ENCODE measurements around the gene POLH. TPM values are rescaled to one million over a fixed set of nuclear protein-coding genes. Genes with fewer than 3 reads are reported as not detected.
"Not testable (repeated sequence)": the region's sequence is repeated elsewhere in the genome, so short reads cannot be mapped to it uniquely, and the experiment has no call there.

The POLH gene
- total RNA-seq, 2 experiments from 2014 or later, result 67.3 to 93.5 TPM

- H3K36me3 ChIP-seq (ENCODE audit: insufficient read depth, low read length), result peaks cover 83% of the 10 kb centered on the region
- ChIA-PET CTCF (ENCODE audit: unreplicated experiment) (interaction anchor here (0.6 kb wide), 1 partner anchor 129 kb away, joined by 3 read pairs; no protein-coding TSS in a partner anchor), POLR2A (interaction anchor here (0.6 kb wide), 1 partner anchor 39 kb away, joined by 3 read pairs; no protein-coding TSS in a partner anchor)
- no peak for DNase-seq (ENCODE audit: low spot score)
- no peak overlapping the region for H3K4me2 ChIP-seq (ENCODE audit: low read length)
- no peaks in the 10 kb centered on the region for H3K4me1 ChIP-seq (ENCODE audit: insufficient read depth, low read length, poor library complexity, severe bottlenecking)
- no peak overlapping the region for H3K4me3 ChIP-seq (ENCODE audit: low read depth, low read length, poor library complexity, severe bottlenecking)
- no peak overlapping the region for H2AFZ ChIP-seq (ENCODE audit: low read length)
- BruUV-seq (replicated peaks), result no TSS peak
- H3K79me2 ChIP-seq (ENCODE audit: insufficient read depth, low read depth, low read length), result peaks cover 22% of the 10 kb centered on the region
- TF ChIP-seq EZH2phosphoT487 (IDR thresholded peaks at IDR 0.05; ENCODE audit: borderline replicate concordance, low read depth, low read length) (no peak), CTCF (conservative IDR thresholded peaks at IDR 0.05; ENCODE audit: low read length) (no peak)
- H3K9me2 ChIP-seq (ENCODE audit: insufficient read depth, low read length), result no peaks in the 10 kb centered on the region
- H4K20me1 ChIP-seq (ENCODE audit: insufficient read depth, low read length), result 0 out of 2 replicates have a peak, but pooled peaks cover 5% of the 10 kb centered on the region
- H3K9me3 ChIP-seq (ENCODE audit: low read length), result no peaks in the 10 kb centered on the region
- H3K27ac ChIP-seq (ENCODE audit: low read depth, low read length, poor library complexity, severe bottlenecking), result no peak overlapping the region
- intact Hi-C loops (cut with micrococcal nuclease; ENCODE audit: unreplicated experiment), result no loop called here
Measured at GRCh38 chr6:43584892-43585570, 9.0 kb downstream of the POLH start.

DNA sequence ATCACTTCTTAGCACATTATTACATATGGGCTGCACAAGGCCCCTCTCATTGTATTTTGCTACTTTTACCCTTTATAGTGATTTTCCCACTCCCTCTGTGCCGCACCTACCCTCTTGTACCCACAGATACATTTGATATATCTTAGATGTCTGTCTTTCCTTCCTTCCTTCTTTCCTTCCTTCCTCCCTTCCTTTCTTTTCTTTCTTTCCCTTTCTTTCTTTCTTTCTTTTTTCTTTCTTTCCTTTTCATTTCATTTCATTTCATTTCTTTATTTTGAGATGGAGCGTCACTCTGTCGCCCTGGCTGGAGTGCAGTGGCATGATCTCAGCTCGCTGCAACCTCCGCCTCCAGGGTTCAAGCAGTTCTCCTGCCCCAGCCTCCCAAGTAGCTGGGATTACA lies 12.2 kb downstream of the POLH start:
- H3K9me2 ChIP-seq (ENCODE audit: insufficient read depth, low read length), result no peaks in the 10 kb centered on the region
- no peak for TF ChIP-seq CTCF (conservative IDR thresholded peaks at IDR 0.05; ENCODE audit: low read length)
- no peak for TF ChIP-seq EZH2phosphoT487 (IDR thresholded peaks at IDR 0.05; ENCODE audit: borderline replicate concordance, low read depth, low read length)
- intact Hi-C loops (cut with micrococcal nuclease; ENCODE audit: unreplicated experiment), result no loop called here
- no peak overlapping the region for H3K4me2 ChIP-seq (ENCODE audit: low read length)
- no peak overlapping the region for H3K4me3 ChIP-seq (ENCODE audit: low read depth, low read length, poor library complexity, severe bottlenecking)
- peaks cover 8% of the 10 kb centered on the region for H3K79me2 ChIP-seq (ENCODE audit: insufficient read depth, low read depth, low read length)
- ChIA-PET POLR2A (no interaction called here), CTCF (ENCODE audit: unreplicated experiment) (no interaction called here)
- H3K9me3 ChIP-seq (ENCODE audit: low read length), result no peaks in the 10 kb centered on the region
- no peaks in the 10 kb centered on the region for H3K4me1 ChIP-seq (ENCODE audit: insufficient read depth, low read length, poor library complexity, severe bottlenecking)
- DNase-seq (ENCODE audit: low spot score), result no peak
- H3K27ac ChIP-seq (ENCODE audit: low read depth, low read length, poor library complexity, severe bottlenecking), result no peak overlapping the region
- BruUV-seq (replicated peaks), result no TSS peak
- H3K36me3 ChIP-seq (ENCODE audit: insufficient read depth, low read length), result peaks cover 98% of the 10 kb centered on the region
- no peak overlapping the region for H2AFZ ChIP-seq (ENCODE audit: low read length)
- H4K20me1 ChIP-seq (ENCODE audit: insufficient read depth, low read length), result 0 out of 2 replicates have a peak, but pooled peaks cover 5% of the 10 kb centered on the region

DNA sequence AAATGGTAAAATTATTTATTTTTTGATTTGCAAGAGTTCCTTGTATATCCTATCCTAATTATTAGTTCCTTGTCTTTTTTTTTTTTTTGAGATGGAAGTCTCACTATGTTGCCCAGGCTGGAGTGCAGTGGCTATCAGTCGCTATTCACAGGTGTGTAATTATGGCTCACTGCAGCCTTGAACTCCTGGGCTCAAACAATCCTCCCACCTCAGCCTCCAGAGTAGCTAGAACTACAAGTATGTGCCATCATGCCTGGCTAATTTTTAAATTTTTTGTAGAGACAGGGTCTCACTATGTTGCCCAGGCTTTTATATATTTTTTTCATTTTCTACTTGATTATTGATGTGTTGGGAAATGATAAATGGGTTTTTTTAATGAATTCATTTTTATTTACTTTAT lies 13.6 kb downstream of the POLH start:
- H3K9me3 ChIP-seq (ENCODE audit: low read length); intact Hi-C loops (cut with micrococcal nuclease; ENCODE audit: unreplicated experiment); DNase-seq (ENCODE audit: low spot score); H3K4me2 ChIP-seq (ENCODE audit: low read length); H3K4me1 ChIP-seq (ENCODE audit: insufficient read depth, low read length, poor library complexity, severe bottlenecking); H2AFZ ChIP-seq (ENCODE audit: low read length); H3K4me3 ChIP-seq (ENCODE audit: low read depth, low read length, poor library complexity, severe bottlenecking); H3K27ac ChIP-seq (ENCODE audit: low read depth, low read length, poor library complexity, severe bottlenecking); H4K20me1 ChIP-seq (ENCODE audit: insufficient read depth, low read length); BruUV-seq (replicated peaks); H3K9me2 ChIP-seq (ENCODE audit: insufficient read depth, low read length); CTCF ChIA-PET (ENCODE audit: unreplicated experiment): not testable (repeated sequence)
- Histone ChIP-seq H3K79me2 (ENCODE audit: insufficient read depth, low read depth, low read length) (peaks cover 16% of the 10 kb centered on the region), H3K36me3 (ENCODE audit: insufficient read depth, low read length) (peaks cover 98% of the 10 kb centered on the region)
- POLR2A ChIA-PET, result interaction anchor here (0.7 kb wide), 1 partner anchor 12 kb away, joined by 3 read pairs; no protein-coding TSS in a partner anchor

Data from OCI-LY7 (cell line).